Stimulated activated memory B cell treated with anti-CD40 and anti-IgM and Interleukin-4, amounts not matched to agents 10 μg/mL and 1 μg/mL and 100 μg/mL, for 72 hours (primary cell): Measurements from ENCODE around the gene TMEM150C.

Experiments used
- ATAC-seq: fragments of 150-1000 bp; cut with Tn5 transposase; 2 replicates; pipeline ENCODE4 v1.10.0; 2021
- H3K27ac Mint-ChIP-seq: one replicate; pipeline ENCODE4 v1.8.0; 2022; ENCODE audit warnings: mild to moderate bottlenecking, mixed read lengths
- H3K27me3 Mint-ChIP-seq: one replicate; pipeline ENCODE4 v1.8.0; 2022; ENCODE audit warnings: mixed read lengths
- H3K36me3 Mint-ChIP-seq: one replicate; pipeline ENCODE4 v1.8.0; 2022; ENCODE audit warnings: mixed read lengths
- H3K4me1 Mint-ChIP-seq: one replicate; pipeline ENCODE4 v1.8.0; 2022; ENCODE audit warnings: mixed read lengths
- H3K4me3 Mint-ChIP-seq: one replicate; pipeline ENCODE4 v1.8.0; 2022; ENCODE audit warnings: mild to moderate bottlenecking, moderate library complexity, mixed read lengths
- H3K9me3 Mint-ChIP-seq: one replicate; pipeline ENCODE4 v1.8.0; 2022; ENCODE audit warnings: mixed read lengths

The TMEM150C gene

DNA sequence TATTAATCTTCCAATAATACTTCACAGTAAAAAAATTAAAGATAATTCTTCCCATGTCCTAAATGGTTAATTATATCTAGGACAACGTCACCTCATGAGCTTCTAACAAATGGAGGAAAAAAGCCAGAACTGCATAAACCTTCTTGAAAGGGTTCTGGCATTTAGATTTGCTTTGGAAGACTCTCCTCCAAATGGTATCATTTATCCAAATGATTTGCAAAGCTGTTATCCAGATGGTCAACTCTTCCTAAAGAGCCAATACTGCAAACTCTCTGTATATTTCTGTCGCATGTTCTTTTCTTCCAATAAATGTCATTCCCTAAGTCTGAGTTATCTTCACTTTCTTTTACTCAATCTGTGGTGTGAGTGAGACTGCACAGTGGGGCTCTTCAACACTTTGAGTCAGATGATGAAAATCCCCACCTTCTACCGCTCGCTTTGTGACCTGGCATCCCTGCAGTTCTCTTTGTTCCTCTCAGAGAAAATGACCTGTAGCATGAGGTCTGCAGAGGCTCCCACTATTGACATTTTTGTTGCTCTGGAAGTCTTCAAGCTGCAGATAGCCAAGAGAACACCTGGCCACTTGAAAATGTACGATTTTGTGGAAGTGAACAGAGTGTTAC is 52.9 kb downstream of the TMEM150C start:
- no peaks in the 10 kb centered on the region for H3K4me1 Mint-ChIP-seq
- H3K36me3 Mint-ChIP-seq, result no peaks in the 10 kb centered on the region
- no peak overlapping the region for H3K27ac Mint-ChIP-seq
- no peaks in the 10 kb centered on the region for H3K9me3 Mint-ChIP-seq
- peaks cover 13% of the 10 kb centered on the region for H3K27me3 Mint-ChIP-seq
- ATAC-seq, result no peak
- H3K4me3 Mint-ChIP-seq, result no peak overlapping the region

DNA sequence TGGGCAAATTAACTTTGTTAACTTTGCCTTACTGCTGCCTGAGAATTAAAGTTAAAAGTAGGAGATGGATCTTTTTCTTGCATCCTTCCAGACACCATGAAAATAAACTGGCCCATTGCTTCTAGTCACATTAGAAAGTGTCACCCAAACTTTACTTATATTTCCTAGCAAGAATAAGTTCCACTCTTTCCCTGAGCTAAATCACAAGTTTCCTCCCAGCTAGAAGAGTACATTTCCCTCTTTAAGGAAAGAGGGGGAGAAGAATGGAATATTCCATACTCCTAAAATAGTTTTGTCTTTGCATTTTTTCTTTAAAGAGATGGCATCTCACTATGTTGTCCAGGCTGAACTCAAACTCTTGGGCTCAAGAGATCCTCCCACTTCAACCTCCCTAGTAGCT is 53.8 kb downstream of the TMEM150C start:
- H3K4me3 Mint-ChIP-seq, result no peak overlapping the region
- no peaks in the 10 kb centered on the region for H3K4me1 Mint-ChIP-seq
- no peak for ATAC-seq
- no peak overlapping the region for H3K27ac Mint-ChIP-seq
- no peaks in the 10 kb centered on the region for H3K9me3 Mint-ChIP-seq
- peaks cover 4% of the 10 kb centered on the region for H3K27me3 Mint-ChIP-seq
- H3K36me3 Mint-ChIP-seq, result no peaks in the 10 kb centered on the region

DNA sequence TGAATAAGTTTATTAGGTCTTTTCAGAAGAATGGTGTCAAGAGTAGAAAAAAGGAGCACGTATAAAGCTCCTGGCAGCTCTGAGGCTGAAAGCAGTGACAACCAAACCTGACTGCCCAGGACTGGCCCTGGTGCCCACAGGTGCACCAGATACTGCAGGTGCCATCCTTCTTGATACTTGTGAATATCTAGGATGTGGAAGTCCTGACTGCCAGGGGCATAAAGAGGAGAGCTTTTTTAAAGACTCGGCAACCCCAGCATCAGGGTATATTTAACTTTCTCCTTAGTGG is 60.7 kb downstream of the TMEM150C start:
- Mint-ChIP-seq H3K4me1 (no peaks in the 10 kb centered on the region), H3K27ac (no peak overlapping the region), H3K9me3 (no peaks in the 10 kb centered on the region), H3K27me3 (no peaks in the 10 kb centered on the region), H3K4me3 (no peak overlapping the region), H3K36me3 (no peaks in the 10 kb centered on the region)
- ATAC-seq, result no peak

DNA sequence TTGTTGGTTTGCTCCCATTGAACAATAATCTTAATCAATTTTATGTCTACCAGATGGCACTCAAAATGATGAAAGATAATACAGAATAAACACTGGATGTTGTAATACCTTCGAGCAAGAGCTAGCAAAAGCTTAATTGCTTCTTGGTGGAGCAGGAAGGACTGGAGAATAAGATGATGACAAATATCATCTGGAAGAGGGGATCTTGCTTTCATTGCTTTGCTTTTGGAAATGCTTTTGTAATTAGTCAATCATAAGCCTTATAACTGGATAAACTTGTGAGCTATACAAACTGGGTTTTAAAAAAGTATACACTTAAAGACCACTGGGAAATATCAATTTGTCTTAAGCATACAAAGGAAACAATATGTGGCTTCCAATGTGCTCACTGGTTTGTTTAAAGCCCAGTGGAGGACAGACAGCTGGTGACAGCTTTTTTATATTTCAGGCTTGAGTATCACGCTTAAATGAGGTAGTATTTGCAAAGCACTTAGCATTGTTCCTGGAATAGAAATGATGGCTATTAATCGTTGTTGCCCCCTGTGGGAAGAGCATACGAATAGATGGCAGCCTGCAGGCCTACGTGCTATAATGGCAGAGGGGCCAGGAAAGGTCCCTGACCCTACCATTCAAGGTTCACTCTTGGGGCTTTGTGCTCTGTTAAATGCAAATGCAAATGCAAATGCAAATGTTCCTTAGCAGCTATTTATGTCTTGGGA is 61.2 kb downstream of the TMEM150C start:
- Mint-ChIP-seq H3K4me1 (no peaks in the 10 kb centered on the region), H3K27ac (no peak overlapping the region), H3K4me3 (no peak overlapping the region), H3K27me3 (no peaks in the 10 kb centered on the region), H3K36me3 (no peaks in the 10 kb centered on the region), H3K9me3 (no peaks in the 10 kb centered on the region)
- ATAC-seq, result no peak

DNA sequence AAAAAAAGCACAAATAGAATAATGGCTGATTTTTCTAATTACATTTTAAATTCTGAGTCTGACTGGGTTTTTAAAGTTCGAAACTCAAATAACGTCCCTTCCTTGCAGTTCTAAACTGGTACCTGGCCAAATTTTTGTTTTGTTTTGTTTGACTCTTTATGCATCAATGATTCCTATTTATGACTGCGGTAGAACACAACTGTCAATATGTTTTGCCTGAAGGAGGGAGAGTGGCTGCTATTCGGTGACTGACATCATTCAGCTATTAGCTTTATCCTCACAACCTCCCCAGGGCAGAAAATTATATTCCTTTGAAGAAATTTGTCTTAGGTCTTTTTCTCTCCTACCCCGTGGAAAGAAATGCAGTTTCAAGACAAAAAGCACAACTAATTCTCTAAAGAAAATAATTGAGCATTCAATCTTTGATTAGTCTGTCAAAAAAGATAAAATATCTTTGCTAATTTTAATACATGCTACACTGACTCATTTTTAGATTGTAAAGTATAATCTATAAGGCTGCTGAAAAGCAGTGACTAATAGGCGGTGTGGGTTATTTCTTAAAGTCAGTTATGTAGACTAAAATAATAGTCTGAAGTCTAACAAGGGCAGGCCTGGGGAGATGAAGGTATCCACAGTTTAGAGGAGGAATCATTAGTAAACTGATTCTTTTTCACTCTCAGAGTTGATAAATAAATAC is 61.9 kb downstream of the TMEM150C start:
- H3K36me3 Mint-ChIP-seq, result no peaks in the 10 kb centered on the region
- no peaks in the 10 kb centered on the region for H3K27me3 Mint-ChIP-seq
- no peaks in the 10 kb centered on the region for H3K4me1 Mint-ChIP-seq
- H3K27ac Mint-ChIP-seq, result no peak overlapping the region
- ATAC-seq, result no peak
- H3K9me3 Mint-ChIP-seq, result no peaks in the 10 kb centered on the region
- no peak overlapping the region for H3K4me3 Mint-ChIP-seq

DNA sequence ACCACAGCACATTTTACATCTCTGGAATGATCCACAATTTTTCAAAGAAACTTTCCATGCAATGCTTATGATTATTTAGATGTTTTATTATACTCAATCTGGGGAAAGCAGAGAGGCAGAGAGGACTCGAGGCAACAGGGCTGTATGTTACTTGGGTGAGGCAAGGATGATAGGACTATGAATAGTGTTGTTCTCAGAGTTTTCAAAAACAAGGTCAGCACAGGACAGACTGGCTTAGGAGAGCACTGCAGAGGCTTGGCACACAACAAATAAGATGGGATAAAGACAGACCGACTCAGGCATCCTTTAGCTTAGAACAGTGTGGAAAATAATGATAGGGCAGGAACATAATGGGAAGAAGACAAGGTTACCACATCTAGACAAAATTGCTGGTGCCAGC is 65.4 kb downstream of the TMEM150C start:
- no peak overlapping the region for H3K4me3 Mint-ChIP-seq
- H3K4me1 Mint-ChIP-seq, result no peaks in the 10 kb centered on the region
- no peaks in the 10 kb centered on the region for H3K27me3 Mint-ChIP-seq
- ATAC-seq, result no peak
- no peaks in the 10 kb centered on the region for H3K36me3 Mint-ChIP-seq
- H3K9me3 Mint-ChIP-seq, result no peaks in the 10 kb centered on the region
- no peak overlapping the region for H3K27ac Mint-ChIP-seq

DNA sequence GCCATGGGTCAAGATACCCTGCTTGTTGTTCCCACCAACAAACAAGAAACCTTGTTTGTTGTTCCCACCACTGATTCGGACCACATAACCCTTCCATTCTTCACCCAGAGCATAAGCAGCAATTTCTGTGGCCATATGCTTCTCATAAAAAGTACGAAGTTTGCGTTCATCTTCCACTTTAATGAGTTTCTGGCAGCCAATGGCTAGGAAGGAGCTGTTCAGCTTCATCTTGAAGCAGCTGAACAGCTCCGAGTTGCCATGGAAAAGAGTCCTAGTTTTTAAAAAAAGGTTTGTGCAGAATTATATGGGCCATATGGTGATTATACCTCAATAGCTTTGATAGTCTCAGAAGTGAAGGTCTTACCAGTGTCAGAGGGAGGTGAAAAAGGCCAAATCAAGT is 66.1 kb downstream of the TMEM150C start:
- Mint-ChIP-seq H3K27me3 (no peaks in the 10 kb centered on the region), H3K4me3 (no peak overlapping the region), H3K27ac (no peak overlapping the region), H3K9me3 (no peaks in the 10 kb centered on the region), H3K4me1 (no peaks in the 10 kb centered on the region), H3K36me3 (no peaks in the 10 kb centered on the region)
- no peak for ATAC-seq

DNA sequence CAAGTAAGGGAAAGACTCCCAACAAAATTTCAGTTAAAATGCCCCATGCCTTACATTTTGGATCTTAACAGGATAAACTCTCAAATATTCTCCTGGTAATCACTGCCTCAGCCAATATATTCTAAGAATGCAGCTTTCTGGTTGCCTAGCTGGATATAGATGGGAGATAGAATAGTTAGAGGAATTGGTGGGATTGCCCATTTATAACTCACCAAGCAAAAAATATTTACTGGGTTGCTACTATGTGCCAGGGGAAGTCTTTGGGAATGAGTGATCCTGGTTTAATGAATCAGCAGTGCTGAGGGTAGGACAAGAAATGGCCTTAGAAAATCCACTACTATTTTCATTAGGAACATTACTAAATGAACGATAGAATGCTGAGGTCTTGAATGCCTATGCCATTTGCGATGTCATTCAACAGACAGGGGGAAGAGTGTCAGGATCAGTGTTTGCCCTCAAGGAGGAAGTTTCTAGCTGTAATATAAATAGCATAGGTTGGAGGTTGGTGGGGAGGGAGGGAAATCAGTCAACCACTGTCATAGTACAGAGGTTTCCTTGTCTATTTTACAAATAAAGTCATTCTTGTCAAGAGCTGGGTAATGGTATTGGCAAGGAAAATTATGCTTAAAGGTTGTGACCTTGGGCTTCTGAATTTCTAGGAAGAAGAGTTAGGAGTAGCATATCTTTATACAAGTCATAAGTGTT is 67.9 kb downstream of the TMEM150C start:
- no peak for ATAC-seq
- Mint-ChIP-seq H3K27me3 (no peaks in the 10 kb centered on the region), H3K4me1 (no peaks in the 10 kb centered on the region), H3K27ac (no peak overlapping the region), H3K4me3 (no peak overlapping the region), H3K9me3 (no peaks in the 10 kb centered on the region), H3K36me3 (no peaks in the 10 kb centered on the region)

DNA sequence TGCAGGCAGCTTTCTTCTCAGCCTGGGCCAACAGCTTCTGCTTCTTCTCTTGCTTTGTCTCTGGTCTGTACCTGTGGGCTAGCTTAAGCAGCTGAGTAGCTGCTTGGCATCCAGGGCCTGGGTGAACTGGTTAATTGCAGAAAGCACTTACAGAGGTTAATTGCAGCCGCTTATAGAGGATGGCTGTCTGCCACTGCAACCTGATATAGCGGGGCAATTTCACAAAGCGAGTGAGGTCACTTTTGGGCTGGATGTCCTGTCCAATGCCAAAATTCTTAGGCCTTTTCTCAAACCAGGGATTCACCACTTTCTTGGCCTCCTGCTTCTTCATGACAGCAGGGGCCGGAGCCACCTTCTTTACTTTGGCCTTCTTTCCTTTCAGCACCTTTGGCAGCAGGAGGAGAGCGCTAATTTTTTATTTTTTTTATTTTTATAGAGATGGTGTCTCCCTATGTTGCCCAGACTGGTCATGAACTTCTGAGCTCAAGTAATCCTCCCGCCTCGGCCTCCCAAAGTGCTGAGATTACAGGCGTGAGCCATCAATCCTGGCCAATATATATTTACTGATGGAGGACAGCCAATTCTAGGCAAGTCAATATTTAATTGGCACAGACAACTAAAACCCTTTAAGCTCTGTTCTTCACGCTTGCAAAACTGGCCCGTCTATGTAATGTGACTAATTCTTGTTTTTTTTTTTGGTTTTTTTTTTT is 70.4 kb downstream of the TMEM150C start:
- Mint-ChIP-seq H3K27ac (no peak overlapping the region), H3K36me3 (no peaks in the 10 kb centered on the region), H3K9me3 (no peaks in the 10 kb centered on the region), H3K4me1 (no peaks in the 10 kb centered on the region), H3K27me3 (no peaks in the 10 kb centered on the region), H3K4me3 (no peak overlapping the region)
- ATAC-seq, result no peak

DNA sequence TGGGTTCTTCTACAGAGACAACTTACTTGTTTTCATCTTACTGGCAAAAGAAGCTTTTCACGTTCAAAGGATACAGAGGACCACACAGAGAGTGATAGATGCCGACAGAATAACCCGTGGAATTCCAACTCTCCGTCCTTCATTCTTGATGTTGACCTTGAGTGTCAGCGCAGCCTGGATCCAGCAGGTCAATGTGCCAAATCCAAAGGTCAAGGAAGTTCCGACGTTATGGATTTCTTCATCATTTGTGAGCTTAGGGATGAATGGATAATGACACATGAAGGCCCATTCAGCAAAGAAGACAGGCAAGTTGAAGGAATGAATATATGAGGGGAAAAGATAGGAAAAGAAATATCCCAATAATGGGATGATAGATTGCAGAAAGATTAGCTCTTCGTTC is 71.8 kb downstream of the TMEM150C start:
- Mint-ChIP-seq H3K36me3 (no peaks in the 10 kb centered on the region), H3K27me3 (no peaks in the 10 kb centered on the region), H3K9me3 (no peaks in the 10 kb centered on the region), H3K4me1 (no peaks in the 10 kb centered on the region), H3K4me3 (no peak overlapping the region), H3K27ac (no peak overlapping the region)
- ATAC-seq, result no peak

DNA sequence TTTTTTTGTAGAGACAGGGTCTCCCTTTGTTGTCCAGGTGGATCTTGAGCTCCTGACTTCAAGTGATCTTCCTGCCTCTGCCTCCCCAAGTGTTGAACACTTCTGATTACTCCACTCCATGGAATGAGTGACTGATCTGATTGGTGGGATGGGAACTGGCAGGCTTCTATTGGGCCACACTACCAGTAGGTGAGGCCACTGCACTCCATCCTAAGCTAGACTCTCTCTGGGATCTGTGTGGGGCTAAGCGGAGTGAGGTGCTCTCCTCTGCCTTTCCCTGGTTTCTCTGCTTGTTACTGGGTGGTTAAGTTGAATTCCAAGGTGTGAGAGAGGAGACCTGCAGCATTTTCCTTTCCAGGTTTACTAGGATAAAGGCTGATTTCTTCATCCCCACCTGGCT is 72.7 kb downstream of the TMEM150C start:
- H3K4me3 Mint-ChIP-seq, result no peak overlapping the region
- no peaks in the 10 kb centered on the region for H3K4me1 Mint-ChIP-seq
- no peaks in the 10 kb centered on the region for H3K9me3 Mint-ChIP-seq
- no peak overlapping the region for H3K27ac Mint-ChIP-seq
- ATAC-seq, result no peak
- H3K27me3 Mint-ChIP-seq, result no peaks in the 10 kb centered on the region
- no peaks in the 10 kb centered on the region for H3K36me3 Mint-ChIP-seq

DNA sequence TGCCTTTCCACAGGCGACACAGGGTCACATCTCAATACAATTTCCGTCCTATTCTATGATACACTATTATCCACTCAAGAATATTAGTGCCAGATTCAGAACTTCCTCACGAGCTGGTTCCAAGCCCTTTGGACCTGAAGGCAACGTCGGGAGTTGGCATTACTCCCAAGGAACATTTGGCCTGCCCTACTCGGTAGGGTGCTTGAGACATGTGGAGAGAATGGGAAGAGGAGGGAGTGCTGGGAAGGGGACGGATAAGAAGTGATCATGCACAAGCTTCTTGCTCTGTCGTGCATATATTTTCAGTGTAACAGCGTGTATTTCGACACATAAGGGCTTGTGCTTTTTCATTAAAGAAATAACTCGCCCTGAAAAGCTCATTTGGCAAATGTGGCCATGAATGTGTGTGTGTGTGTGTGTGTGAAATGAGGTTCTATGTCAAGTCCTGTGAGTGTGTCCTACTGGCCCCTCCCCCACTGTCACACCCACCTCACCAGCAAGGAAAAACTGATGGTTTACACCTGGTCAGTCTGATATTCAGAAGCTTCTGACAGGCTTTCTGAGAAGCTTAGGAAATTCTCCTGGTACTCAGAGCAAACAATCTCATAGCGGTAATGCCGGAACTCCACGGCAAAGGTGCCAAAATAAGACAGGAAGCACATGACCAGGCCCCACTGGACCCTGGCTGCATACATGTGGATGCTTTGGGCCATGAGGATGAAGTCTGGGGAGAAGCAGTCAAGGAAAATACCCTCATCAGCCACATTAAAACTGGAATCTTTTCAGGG is 76.6 kb downstream of the TMEM150C start:
- Mint-ChIP-seq H3K9me3 (no peaks in the 10 kb centered on the region), H3K4me3 (no peak overlapping the region), H3K4me1 (no peaks in the 10 kb centered on the region), H3K27me3 (no peaks in the 10 kb centered on the region), H3K27ac (no peak overlapping the region), H3K36me3 (peaks cover 11% of the 10 kb centered on the region)
- ATAC-seq, result no peak

DNA sequence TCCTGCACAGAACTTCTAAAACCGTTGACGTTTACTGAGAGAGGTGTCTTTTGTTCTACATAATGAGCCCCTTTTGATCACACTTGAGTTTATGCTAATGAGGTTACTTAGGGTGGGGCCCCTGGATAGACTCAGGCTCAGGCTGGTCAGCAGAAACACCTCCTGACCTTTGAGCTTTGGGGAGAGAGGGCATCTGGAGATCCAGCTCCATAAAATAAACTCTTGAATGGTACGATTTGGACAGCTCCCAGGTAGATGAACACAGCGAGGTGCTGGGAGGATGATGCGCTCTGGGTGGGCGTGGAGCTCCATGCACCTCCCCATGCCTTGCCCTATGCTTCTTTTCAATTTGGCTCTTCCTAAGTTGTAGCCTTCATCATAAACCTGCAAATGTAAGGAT is 79.4 kb downstream of the TMEM150C start:
- H3K4me1 Mint-ChIP-seq, result no peaks in the 10 kb centered on the region
- H3K27me3 Mint-ChIP-seq, result no peaks in the 10 kb centered on the region
- H3K4me3 Mint-ChIP-seq, result no peak overlapping the region
- H3K27ac Mint-ChIP-seq, result no peak overlapping the region
- peaks cover 25% of the 10 kb centered on the region for H3K36me3 Mint-ChIP-seq
- H3K9me3 Mint-ChIP-seq, result no peaks in the 10 kb centered on the region
- no peak for ATAC-seq

DNA sequence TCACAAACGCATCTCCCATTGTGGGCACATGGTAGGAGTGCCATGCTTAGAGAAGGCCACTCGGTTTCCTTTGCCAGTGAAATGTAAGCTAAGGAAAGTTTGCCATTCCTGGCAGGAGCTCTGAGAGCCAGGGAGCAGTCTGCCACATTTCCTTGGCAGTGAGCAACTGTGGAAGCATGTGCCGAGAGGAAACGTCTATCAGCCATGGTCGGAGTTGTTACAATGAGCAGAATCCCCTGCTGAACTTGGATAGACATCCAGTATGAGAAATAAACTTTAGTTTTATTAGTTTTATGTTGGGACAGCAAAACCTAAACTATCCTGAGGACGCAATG is 80.3 kb downstream of the TMEM150C start:
- Mint-ChIP-seq H3K27me3 (no peaks in the 10 kb centered on the region), H3K36me3 (peaks cover 25% of the 10 kb centered on the region), H3K27ac (no peak overlapping the region), H3K9me3 (no peaks in the 10 kb centered on the region), H3K4me1 (no peaks in the 10 kb centered on the region), H3K4me3 (no peak overlapping the region)
- no peak for ATAC-seq
